GM12878 (cell line): Measurements from ENCODE around the gene ENOX1. TPM values are rescaled to one million over a fixed set of nuclear protein-coding genes. Genes with fewer than 3 reads are reported as not detected.

Experiments
- EZH2 ChIP-seq: IDR thresholded peaks from 2 replicates; pipeline ENCODE4 v1.6.1; 2012; ENCODE audit warnings: low read depth, mild to moderate bottlenecking, control low read depth, inconsistent platforms, low read length, borderline replicate concordance; ENCODE audit not compliant: control insufficient read depth
- FOS ChIP-seq: IDR thresholded peaks from 3 replicates; pipeline ENCODE4 v1.6.1; 2011; ENCODE audit warnings: borderline replicate concordance; ENCODE audit not compliant: insufficient read length; ENCODE audit errors: extremely low read depth
- NFYA ChIP-seq: IDR thresholded peaks from 2 replicates; pipeline ENCODE4 v1.6.1; 2011; ENCODE audit warnings: low read depth, mild to moderate bottlenecking, low read length, improper control_type of control experiment, borderline replicate concordance
- SP1 ChIP-seq: IDR thresholded peaks from one replicate; pipeline ENCODE4 v1.6.1; 2011; ENCODE audit warnings: low read depth, low read length
- TCF3 ChIP-seq: IDR thresholded peaks from 2 replicates; pipeline ENCODE4 v1.6.1; 2012; ENCODE audit warnings: low read depth, mild to moderate bottlenecking, low read length, borderline replicate concordance; ENCODE audit not compliant: insufficient read depth
- polyA plus RNA-seq, 11 experiments: library from polyadenylated mRNA; depleted of rRNA in 4 of 11; unstranded in 6 of 11; stranded (reverse) in 5 of 11; fragments of >200 nt; fragmentation: Nextera tagmentation in 4 of 11; fragmentation: Illumina TruSeq in 1 of 11; extraction: Ambion mirVana in 4 of 11; extraction: Trizol in 1 of 11; gene quantifications; 1 replicate in 1 of 11; 2 replicates in 10 of 11; pipeline versions ENCODE4 v1.2.1 to v1.2.3, GENCODE V29; 2011 to 2016; ENCODE audit warnings: inconsistent platforms in 2 of 11, missing spikeins in 2 of 11, low read depth in 1 of 11
- total RNA-seq, 4 experiments: library from RNA; depleted of rRNA in 3 of 4; stranded (reverse); fragments of >200 nt in 3 of 4; fragmentation: Illumina TruSeq in 1 of 4; extraction: Trizol in 1 of 4; gene quantifications; 2 replicates each; pipeline versions ENCODE4 v1.2.1 to v1.2.3, GENCODE V29; 2013 to 2021
- TF ChIP-seq, protein P1 (sequence below): fragments of 450-650 bp; IDR thresholded peaks from 2 replicates; pipeline ENCODE4 v1.6.1; 2018; ENCODE audit warnings: mild to moderate bottlenecking, low read depth, moderate library complexity; ENCODE audit not compliant: partially characterized antibody
- TF ChIP-seq, protein P2 (sequence below): fragments of 150-350 bp; IDR thresholded peaks from 2 replicates; pipeline ENCODE4 v1.6.1; 2016; ENCODE audit warnings: low read depth, low read length
- TF ChIP-seq, protein P3 (sequence below): IDR thresholded peaks from 2 replicates; pipeline ENCODE4 v1.6.1; 2011; ENCODE audit warnings: borderline replicate concordance, low read depth, mild to moderate bottlenecking, moderate library complexity, low read length; ENCODE audit not compliant: insufficient read depth, poor library complexity, severe bottlenecking

Gene ENOX1
- total and polyA plus RNA-seq, 10 of the 15 experiments (the other 5 are each of a cell fraction or from before 2014, with no cell fraction given) = 0.11 to 0.26 (median 0.15) TPM

DNA sequence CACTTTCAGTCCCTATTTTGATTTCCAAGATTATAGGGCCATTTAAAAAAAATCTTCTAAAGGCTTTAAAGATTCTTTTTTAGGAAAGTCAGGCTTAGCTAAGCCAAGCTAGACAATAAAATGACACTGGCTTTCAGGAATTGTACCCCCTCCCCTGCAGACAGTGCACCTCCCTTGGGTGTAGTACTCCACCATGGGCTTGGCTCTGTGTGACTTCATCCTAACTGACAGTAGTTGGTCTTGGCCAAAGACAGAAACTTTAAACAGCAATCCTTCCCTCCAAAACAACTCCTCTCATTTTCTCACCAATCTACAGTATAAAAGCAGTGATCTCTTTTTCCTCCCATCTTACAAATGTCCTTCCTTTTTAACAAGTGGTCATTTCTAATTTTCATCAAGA, 480.4 kb downstream of the ENOX1 start (continued):
- TF ChIP-seq, protein P1, sequence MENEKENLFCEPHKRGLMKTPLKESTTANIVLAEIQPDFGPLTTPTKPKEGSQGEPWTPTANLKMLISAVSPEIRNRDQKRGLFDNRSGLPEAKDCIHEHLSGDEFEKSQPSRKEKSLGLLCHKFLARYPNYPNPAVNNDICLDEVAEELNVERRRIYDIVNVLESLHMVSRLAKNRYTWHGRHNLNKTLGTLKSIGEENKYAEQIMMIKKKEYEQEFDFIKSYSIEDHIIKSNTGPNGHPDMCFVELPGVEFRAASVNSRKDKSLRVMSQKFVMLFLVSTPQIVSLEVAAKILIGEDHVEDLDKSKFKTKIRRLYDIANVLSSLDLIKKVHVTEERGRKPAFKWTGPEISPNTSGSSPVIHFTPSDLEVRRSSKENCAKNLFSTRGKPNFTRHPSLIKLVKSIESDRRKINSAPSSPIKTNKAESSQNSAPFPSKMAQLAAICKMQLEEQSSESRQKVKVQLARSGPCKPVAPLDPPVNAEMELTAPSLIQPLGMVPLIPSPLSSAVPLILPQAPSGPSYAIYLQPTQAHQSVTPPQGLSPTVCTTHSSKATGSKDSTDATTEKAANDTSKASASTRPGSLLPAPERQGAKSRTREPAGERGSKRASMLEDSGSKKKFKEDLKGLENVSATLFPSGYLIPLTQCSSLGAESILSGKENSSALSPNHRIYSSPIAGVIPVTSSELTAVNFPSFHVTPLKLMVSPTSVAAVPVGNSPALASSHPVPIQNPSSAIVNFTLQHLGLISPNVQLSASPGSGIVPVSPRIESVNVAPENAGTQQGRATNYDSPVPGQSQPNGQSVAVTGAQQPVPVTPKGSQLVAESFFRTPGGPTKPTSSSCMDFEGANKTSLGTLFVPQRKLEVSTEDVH = no peak
- TF ChIP-seq, protein P2, sequence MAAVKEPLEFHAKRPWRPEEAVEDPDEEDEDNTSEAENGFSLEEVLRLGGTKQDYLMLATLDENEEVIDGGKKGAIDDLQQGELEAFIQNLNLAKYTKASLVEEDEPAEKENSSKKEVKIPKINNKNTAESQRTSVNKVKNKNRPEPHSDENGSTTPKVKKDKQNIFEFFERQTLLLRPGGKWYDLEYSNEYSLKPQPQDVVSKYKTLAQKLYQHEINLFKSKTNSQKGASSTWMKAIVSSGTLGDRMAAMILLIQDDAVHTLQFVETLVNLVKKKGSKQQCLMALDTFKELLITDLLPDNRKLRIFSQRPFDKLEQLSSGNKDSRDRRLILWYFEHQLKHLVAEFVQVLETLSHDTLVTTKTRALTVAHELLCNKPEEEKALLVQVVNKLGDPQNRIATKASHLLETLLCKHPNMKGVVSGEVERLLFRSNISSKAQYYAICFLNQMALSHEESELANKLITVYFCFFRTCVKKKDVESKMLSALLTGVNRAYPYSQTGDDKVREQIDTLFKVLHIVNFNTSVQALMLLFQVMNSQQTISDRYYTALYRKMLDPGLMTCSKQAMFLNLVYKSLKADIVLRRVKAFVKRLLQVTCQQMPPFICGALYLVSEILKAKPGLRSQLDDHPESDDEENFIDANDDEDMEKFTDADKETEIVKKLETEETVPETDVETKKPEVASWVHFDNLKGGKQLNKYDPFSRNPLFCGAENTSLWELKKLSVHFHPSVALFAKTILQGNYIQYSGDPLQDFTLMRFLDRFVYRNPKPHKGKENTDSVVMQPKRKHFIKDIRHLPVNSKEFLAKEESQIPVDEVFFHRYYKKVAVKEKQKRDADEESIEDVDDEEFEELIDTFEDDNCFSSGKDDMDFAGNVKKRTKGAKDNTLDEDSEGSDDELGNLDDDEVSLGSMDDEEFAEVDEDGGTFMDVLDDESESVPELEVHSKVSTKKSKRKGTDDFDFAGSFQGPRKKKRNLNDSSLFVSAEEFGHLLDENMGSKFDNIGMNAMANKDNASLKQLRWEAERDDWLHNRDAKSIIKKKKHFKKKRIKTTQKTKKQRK = no peak
- TF ChIP-seq, protein P3, sequence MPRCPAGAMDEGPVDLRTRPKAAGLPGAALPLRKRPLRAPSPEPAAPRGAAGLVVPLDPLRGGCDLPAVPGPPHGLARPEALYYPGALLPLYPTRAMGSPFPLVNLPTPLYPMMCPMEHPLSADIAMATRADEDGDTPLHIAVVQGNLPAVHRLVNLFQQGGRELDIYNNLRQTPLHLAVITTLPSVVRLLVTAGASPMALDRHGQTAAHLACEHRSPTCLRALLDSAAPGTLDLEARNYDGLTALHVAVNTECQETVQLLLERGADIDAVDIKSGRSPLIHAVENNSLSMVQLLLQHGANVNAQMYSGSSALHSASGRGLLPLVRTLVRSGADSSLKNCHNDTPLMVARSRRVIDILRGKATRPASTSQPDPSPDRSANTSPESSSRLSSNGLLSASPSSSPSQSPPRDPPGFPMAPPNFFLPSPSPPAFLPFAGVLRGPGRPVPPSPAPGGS = no peak
- no peak for TF ChIP-seq SP1
- no peak for TF ChIP-seq EZH2
- no peak for TF ChIP-seq NFYA
- TF ChIP-seq FOS = no peak
- TF ChIP-seq TCF3 = no peak
